Measurements from ENCODE around the gene ARHGAP9.

DNA sequence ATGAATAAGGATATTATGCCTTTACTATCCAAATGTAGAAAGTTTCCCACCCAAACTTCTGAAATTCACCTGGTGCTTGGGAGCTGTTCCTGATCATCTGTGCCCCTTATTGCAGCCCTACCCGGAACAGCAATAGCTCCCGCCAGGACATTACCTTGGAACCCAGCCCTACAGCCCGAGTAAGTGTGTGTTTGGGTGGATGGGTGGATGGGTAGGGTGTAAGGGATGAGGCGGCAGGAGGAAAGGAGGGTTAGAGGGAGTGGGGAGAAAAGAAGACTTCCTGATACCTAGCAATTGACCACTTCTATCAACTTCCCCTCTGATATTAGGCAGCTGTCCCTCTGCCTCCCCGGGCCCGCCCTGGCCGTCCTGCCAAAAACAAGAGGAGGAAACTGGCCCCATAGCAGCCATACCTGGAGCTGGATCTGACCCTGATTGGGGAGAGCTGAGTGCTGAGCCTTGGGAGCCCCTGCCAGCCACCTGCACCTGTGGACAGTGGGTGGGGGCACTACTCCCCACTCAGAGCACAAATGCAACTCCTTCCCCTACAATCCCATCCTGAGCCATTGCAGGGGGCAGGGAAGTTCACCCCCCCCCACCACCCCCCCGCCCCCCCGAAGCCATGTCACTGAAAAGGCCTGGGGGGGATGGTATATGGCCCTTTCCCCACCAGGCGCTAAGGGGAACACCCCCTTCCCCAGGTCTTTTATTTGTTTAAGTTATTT lies 49.3 kb upstream of the ARHGAP9 start:
- no peak for TF ChIP-seq POLR2A (IDR thresholded peaks at IDR 0.05)
- no peak for TF ChIP-seq CTCF (IDR thresholded peaks at IDR 0.05)
